GM21526 (cell line): Measurements from ENCODE around the gene F5.
"Not testable (repeated sequence)": the region's sequence is repeated elsewhere in the genome, so short reads cannot be mapped to it uniquely, and the experiment has no call there.

Experiments used
- ATAC-seq: cut with Tn5 transposase; IDR thresholded peaks from one replicate; pipeline ENCODE4 v1.9.1; 2021; ENCODE audit warnings: moderate library complexity; ENCODE audit not compliant: unreplicated experiment, low FRiP score

F5 gene

DNA sequence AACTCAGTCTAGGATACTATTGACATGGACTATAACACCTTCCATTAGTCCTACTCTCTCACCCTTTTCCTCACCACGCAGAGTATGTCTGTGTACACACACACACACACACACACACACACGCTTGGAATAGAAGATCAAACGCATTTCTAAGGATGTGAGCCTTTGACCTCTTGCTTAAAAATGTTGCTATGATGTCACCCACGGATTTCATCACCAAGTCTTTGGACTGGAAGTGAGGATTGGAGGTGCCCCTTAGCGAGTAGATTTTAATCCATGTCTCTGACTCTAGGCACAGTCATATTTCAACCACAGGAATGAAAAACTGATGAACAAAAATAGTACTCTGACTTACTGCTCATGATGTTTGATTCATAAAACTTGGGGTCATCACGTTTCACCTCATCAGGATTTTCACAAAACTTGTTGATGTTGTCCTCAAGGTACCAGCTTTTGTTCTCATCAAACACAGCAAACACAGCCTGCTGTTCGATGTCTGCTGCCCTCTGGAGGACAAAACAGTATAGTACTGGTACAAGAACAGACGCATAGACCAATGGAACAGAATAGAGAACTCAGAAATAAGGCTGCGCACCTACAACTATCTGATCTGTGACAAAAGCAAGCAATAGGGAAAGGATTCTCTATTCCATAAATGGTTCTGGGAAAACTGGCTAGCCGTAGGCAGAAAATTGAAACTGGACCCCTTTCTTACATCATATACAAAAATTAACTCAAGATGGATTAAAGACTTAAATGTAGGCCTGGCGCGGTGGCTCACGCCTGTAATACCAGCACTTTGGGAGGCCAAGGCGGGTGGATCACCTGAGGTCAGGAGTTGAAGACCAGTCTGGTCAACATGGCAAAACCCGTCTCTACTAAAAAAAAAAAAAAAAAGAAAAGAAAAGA lies 39.9 kb downstream of the F5 start:
- no peak for ATAC-seq

DNA sequence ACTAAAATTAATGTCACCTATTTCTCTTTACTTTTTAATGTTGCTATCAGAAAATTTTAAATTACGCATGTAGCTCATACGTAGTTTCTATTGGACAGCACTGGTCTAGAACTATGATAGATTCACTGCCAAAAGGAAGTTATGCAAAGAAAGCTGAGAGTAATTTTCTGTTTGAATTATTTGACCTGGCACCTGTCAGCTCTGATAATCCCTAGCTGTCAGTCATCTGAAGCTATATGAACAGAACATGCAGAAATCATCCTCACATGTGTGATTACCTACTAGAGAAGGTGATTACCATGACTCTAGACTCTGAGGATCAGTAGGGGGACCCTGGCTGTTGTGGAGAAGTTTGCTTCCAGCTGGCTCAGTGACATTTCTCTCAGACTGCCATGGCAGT lies 40.8 kb downstream of the F5 start:
- no peak for ATAC-seq

DNA sequence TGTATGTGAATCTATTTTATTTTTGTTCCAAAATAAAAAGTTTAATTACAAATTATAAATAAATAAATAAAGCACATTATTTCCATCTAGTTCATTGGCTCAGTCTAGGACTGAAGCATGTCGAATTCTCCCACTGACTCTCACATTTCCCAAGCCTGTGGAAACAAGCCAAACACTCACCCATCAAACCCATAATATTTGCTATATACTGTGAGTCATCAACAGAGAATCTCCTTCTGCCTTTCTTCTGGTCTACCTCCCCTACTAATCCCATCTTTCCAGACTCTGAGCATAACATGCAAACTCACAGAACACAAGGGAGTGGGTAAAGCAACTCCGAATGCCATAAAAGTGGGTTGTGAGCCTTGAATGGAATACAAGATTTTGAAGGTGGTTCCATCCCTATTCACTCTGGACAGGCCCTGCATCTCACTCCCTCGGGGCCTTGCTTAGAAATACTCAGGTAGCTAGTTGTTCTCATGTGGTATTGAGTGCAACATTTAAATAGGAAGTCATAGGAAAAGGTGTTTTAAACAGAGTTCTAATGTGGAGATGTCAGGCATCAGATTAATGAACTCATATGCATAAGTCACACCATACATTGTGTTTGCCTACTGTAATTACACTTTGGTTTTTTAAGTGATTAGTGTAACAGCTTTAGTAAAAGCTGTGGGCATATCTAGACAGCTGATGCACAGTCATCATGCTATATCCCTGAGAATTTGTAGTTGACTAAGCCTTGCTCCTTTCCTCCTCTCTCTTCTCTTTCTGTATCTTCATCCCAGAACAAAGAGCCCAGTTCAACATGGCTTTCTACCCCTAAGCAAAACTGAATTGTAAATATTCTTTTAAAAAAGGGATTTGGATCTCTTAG lies 47.0 kb downstream of the F5 start:
- ATAC-seq: no peak

DNA sequence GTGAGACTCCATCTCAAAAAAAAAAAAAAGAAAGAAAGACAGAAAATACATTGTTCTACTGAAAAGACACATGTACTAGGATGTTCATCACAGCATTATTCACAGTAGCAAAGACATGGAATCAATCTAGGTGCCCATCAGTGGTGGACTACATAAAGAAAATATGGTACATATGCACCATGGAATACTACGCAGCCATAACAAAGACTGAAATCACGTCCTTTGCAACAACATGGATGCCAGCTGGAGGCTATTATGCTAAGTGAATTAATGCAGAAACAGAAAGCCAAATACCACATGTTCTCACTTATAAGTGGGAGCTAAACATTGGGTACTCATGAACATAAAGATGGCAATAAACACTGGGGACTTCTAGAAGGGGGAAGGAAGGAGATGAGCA lies 51.6 kb downstream of the F5 start:
- no peak for ATAC-seq

DNA sequence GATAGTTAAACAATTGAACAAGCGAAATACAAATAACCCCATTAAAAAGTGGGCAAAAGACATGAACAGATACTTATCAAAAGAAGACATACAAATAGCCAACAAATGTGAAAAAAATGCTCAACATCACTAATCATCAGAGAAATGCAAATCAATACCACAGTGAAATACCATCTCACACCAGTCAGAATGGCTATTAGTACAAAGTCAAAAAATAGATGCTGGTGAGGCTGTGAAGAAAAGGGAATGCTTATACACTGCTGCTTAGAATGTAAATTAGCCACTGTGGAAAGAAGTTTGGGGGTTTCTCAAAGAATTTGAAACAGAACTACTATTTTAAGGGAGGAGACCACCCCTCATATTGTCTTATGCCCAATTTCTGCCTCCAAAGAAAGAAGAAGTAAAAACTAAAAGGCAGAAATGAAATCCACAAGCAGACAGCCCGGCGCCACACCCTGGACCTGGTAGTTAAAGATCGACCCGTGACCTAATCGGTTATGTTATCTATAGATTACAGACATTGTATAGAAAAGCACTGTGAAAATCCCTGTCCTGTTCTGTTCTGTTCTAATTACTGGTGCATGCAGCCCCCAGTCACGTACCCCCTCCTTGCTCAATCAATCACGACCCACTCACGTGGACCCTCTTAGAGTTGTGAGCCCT lies 52.6 kb downstream of the F5 start:
- ATAC-seq: not testable (repeated sequence)

DNA sequence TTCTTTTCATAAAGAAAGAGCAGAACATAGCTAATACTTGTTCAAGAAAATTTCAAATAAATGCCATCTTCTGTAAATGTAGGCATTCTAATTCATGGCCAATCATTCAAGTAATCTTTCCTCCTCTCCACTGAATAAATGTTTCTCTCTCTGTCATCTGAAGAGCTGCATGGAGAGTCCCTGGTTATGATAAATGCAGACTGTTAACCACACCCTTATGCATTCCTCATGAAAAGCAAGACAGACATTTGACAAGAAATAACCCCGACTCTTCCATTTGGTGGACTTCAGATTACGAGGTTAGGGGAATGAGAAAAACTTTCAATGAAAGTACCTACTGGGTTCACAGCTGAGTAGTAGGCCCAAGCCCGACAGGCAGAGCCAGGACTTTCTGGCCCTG lies 55.8 kb downstream of the F5 start:
- no peak for ATAC-seq

DNA sequence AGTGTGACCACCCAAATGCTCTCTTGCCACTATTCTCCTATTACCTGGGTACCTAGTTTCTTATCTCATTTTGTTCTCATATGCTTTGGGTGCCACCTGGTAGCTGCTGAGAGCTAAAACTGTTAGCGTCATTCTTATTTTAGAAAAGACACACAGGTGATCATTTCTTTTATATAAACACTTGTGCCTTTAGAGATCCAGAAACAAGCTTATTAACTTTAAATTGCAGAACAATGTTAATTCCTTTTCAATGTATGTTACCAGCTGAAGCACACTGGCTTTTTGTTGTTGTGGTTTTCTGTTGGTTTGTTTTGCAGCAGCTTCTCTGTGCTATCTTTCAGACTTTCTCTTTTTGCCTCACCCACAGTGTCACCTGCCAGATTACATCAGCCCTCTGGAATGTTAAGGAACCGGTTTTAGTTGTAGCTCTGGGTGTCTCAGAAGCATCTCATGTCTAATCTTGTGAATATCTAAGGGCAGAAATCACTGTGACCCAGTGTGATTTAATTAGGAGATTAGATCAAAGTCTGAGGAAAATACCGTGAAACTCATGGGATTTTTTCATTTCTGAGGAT lies 57.1 kb downstream of the F5 start:
- no peak for ATAC-seq

DNA sequence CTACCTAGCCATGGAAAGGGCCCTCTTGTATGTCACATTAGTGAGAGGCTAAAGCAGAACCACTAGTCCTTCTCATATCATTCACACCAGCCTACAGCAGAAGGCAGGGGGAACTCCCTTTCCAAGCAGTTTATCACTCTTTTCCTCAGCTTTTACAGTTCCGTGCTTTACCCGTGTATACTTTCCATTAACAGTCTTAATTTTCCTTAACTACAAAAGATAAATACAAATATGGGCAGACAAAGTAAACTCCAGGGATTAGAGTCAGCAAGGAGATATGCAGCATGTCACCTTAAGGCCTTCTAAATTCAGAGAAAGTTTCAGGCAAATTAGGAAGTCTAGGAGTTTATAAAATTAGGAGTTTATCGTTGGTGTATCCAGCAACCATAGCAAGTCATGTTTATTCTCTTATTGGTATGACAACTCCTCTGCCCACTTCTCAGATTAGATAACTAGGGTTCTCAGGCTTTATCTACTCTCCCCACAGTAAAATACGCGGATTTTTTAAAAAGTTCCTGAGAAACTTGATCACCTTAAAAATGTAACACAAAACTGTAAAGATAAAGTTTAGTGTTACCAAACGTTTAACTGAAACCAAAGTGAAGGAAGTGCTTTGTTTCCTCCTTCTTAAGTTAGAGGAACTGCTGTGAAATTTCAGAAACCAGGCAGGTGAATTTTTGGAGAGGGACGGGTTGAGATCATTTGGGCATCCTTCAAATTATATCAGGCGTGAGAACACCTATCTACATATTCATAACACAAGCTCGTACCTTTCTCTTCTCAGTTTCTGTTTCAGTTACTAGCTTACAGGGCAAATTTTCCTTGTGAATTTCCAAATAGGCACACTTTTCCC lies 57.8 kb downstream of the F5 start:
- ATAC-seq: no peak

DNA sequence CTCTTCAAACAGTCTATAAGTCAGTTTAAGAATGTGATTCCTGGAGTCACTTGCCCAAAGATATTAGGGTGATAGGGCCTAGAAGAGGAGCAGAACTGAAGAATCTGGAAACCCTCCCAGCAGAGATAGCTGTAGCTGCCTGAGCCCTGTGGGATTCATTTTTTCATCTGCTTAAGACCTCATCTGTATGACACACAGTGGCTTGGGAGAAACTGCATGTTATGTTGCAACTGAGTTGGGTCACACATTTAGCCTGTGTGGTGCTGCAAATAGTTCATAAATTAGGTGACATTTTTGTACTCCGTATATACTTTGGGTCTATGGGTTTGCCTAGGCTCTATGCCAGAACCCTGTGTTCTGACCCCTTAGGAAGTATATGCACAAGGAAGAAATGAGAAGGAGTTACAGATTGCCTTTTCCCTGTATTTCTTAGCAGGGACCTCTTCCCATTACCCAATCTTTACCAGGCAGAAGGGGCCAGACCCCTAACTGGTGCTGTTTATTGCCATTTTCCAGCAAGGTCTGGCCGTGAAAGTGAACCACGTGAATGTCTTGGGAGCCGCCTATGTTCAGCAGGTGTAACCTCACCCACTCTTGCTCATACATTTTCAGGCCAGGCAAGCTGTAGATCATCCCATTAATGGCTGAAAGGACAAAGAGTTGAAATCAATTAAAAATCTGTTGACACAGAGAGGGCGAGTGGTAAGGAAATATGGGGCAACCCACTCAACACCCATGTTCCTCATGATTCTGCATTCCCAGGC lies 58.6 kb downstream of the F5 start:
- no peak for ATAC-seq

DNA sequence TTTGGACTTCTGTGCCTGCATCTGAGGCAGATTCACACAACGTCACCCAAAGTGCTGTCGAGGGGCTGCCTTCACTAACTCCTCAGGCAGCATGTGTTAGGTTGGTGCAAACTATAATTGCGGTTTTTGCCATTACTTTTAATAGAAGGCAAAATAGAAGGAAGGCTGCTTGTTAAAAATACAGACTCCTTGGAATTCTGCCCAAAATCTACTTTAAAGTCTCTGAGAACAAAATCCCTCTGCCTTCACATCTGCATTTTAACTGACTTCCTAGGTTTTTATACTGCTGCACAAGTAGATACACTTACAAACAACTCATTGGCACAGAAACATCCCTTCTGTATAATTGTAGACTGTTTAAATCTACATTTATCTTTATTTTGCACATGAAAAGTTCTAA lies 59.3 kb downstream of the F5 start:
- ATAC-seq: no peak

DNA sequence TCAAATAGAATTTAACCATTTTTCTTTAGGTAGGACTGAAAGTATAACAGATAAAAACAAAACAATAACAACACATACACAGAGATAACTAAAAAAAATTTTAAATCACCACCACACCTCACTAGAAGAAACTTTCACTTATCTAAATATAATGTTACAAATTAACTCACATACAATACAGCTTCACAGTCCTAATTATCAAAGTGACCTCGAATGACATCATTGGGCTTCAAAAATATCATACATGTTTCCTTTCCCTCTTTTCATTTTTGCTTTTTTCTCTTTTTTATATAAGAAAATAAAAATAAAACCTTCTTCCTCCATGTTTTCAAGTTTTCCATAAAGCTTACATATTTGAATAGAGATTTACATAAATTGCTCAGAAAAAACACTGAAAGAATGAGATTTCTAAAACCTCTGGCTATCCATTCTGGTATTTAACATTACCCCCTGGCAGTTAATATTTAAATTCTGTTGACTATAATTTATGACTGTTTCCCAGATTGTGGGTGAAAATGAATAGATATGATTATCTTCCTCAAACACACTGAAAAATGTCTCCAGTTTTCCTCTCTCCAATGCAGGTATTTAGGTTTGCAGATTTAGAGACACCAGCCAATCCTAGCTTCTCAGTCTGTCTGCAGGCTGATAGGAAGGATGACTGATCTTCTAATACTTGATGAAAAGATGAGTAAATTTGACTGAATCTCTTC lies 60.0 kb downstream of the F5 start:
- ATAC-seq: no peak

DNA sequence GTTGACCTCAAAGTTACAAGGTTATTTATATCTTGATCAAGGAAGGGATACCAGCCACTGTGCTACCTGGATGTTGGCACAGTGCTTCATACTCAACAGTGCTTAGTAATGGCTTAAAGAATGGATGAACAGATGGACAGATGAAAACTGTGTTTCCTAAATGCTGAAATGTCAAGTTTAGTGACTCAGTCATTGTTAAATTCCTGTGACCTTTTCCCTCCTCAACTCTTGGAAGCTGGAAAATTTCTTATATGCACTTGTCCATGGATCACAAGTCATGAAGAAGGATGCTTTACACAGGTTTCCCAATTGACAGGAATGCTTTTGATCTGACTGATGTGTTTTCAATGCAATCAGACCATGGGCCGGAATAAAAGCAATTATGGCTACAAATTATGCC lies 60.9 kb downstream of the F5 start:
- ATAC-seq: no peak

DNA sequence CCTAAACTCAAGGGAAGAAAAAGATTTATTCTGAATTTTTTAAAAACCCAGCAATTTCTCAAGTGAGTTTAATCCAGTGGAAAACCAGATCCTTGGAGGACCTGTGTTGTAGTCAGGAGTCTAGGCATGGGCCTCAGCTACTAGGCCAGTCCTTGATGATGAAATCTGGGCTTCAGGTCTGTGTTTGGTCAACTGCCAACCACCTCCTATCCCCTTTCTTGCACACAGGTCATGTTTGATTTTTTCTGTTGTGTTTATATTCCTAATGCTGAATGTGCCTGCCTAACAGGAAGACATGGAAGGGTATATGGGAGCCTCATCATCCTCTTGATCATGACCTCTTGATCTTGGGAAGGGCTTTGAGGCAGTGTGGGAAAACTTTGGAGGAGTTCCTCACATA lies 62.4 kb downstream of the F5 start:
- ATAC-seq: no peak

DNA sequence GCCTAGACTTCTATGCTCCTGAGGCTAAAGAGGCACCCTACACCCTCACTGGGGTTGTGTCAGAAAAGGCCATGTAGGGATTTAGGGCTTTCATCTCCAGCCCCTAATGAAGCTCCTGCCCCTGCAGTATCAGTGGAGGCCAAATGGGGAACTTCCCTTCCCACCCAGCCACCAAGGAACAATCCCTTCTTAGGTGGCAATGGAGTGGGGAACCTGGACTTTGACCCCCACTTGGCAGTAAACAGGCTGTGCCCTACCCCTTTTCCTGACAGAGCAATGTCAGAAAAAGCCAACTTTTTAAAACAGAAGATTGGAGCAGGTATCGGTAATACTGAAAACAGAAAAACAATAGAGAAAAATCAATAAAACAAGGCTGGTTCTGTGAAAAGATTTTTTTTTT lies 65.1 kb downstream of the F5 start:
- no peak for ATAC-seq

DNA sequence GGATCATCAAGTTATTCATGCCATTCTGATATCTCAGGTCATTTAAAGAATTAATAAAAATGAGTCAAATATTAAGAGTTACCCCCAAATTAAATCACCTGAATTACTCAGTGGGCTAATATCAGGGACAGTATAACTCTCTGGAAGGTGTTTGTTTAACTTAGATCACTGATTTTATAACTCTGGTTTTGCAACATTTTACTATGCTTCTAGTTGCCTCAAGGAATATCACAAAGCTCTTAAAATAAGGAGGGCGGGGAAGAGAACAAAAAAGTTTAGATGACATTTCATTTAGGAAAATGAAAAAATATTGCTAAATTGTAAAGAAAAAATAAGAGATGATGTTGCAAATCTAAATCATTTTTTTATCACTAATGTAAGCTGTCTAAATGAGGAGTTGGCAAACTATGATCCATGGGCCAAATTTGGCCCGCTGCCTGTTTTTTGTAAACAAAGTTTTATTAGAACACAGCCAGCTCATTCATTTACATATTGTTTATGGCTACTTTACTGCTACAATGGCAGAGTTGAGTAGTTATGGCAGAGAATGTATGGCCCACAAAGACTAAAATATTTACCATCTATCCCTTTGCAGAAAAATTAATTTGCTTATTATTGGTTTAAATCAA lies 68.6 kb downstream of the F5 start:
- ATAC-seq: no peak

DNA sequence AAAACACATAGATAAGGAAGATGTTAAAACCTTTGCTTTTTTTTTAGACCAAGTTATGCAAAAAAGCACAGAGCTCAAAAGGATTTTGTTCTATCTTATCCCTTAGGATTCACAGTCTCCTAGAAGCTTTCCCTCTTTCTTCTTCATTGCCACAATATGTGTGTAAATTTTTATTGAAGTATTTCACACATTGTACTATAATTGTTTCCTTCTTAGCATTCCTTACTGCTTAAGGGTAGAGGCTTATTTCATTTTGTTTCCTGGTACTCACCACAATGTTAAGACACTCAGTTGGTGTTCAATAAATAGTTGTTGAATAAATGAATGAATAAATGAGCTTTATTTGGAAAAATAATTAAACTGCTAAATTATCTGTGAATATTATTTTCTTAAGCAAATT lies 70.6 kb downstream of the F5 start:
- no peak for ATAC-seq

DNA sequence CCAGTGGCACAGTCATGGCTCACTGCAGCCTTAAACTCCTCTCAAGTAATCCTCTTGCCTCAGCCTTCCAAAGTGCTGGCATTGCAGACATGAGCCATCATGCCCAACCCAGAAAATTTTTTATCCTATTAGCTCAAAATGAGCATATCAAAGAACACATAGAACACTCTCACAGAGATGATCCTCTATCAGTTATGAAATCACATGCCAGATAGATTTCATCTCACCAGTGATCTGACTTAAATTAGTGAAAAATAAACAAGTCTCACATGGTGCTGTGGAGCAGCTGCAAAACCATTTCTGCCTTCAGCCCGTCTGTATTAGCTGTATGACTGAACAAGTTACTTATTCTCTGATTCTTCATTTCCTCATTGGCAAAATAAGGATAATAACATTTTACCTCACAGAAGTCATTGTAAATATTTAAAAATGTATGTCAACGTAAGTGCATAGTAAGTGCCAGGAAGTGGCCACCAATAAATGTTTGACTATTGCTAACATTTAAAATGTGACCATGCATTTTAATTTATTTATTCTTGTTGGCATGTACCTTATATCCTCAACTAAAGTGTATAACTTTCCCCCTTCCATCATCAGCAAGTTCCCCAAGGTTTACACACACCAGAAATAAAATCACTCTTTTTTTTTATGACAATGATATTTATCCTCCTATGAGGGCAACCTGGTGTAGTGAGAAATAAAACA lies 71.6 kb downstream of the F5 start:
- no peak for ATAC-seq

DNA sequence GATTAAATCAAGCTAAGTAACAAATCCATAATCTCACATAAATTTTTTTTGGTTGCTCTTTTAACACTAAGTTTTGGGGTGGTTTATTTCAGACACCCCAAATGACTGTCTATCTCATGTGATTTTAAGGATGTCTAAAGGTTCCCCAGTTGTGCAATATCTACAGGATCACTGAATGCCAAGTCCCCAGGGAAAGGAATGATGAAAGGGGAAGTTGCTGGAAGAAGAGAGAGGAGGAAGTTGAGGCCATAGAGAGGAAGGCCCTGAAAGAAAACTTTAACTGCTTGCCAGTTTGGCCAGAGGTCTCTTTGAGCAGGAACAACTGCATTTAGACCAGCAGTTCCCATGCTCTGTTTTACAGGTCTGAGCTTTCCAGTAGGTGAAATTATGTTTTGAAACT lies 73.1 kb downstream of the F5 start:
- ATAC-seq: no peak
